GM21367 (cell line): Measurements from ENCODE around the gene GOLGA6C.
"Not testable (repeated sequence)": the region's sequence is repeated elsewhere in the genome, so short reads cannot be mapped to it uniquely, and the experiment has no call there.

ENCODE experiments used
- ATAC-seq: cut with Tn5 transposase; IDR thresholded peaks from one replicate; pipeline ENCODE4 v1.9.1; 2021; ENCODE audit not compliant: unreplicated experiment

The GOLGA6C gene

GRCh38 chr15:75227112-75227511 is 31.0 kb upstream of the GOLGA6C start:
- not testable (repeated sequence) for ATAC-seq

- ATAC-seq, result no peak
Observed at GRCh38 chr15:75227663-75228280, 30.4 kb upstream of the GOLGA6C start.

GRCh38 chr15:75228787-75229186 is 29.3 kb upstream of the GOLGA6C start:
- ATAC-seq, result no peak

GRCh38 chr15:75229191-75230015 is 28.7 kb upstream of the GOLGA6C start:
- no peak for ATAC-seq

- no peak for ATAC-seq
Observed at GRCh38 chr15:75230016-75230343, 28.2 kb upstream of the GOLGA6C start.

GRCh38 chr15:75230551-75231371 is 27.4 kb upstream of the GOLGA6C start:
- ATAC-seq, result no peak

GRCh38 chr15:75231836-75232235 is 26.3 kb upstream of the GOLGA6C start:
- ATAC-seq, result no peak

GRCh38 chr15:75232252-75232813 is 25.8 kb upstream of the GOLGA6C start:
- no peak for ATAC-seq

GRCh38 chr15:75232826-75233503 is 25.2 kb upstream of the GOLGA6C start:
- no peak for ATAC-seq

- no peak for ATAC-seq
Observed at GRCh38 chr15:75233504-75234190, 24.5 kb upstream of the GOLGA6C start.

- ATAC-seq, result no peak
Observed at GRCh38 chr15:75234191-75234810, 23.8 kb upstream of the GOLGA6C start.

- ATAC-seq, result no peak
Observed at GRCh38 chr15:75235051-75235673, 23.0 kb upstream of the GOLGA6C start.

- no peak for ATAC-seq
Observed at GRCh38 chr15:75235760-75236729, 22.1 kb upstream of the GOLGA6C start.

- ATAC-seq, result no peak
Observed at GRCh38 chr15:75237316-75237982, 20.7 kb upstream of the GOLGA6C start.

- ATAC-seq, result no peak
Observed at GRCh38 chr15:75238150-75238549, 20.0 kb upstream of the GOLGA6C start.

- ATAC-seq, result not testable (repeated sequence)
Observed at GRCh38 chr15:75245741-75246140, 12.4 kb upstream of the GOLGA6C start.

- not testable (repeated sequence) for ATAC-seq
Observed at GRCh38 chr15:75248991-75249390, 9.1 kb upstream of the GOLGA6C start.

GRCh38 chr15:75249726-75250125 is 8.4 kb upstream of the GOLGA6C start:
- ATAC-seq, result no peak
